ENCODE measurements around the gene S100A10. TPM values are rescaled to one million over a fixed set of nuclear protein-coding genes. Genes with fewer than 3 reads are reported as not detected.

S100A10 gene
- polyA plus RNA-seq, 1 donor from 2014 or later: 24.5 TPM

DNA sequence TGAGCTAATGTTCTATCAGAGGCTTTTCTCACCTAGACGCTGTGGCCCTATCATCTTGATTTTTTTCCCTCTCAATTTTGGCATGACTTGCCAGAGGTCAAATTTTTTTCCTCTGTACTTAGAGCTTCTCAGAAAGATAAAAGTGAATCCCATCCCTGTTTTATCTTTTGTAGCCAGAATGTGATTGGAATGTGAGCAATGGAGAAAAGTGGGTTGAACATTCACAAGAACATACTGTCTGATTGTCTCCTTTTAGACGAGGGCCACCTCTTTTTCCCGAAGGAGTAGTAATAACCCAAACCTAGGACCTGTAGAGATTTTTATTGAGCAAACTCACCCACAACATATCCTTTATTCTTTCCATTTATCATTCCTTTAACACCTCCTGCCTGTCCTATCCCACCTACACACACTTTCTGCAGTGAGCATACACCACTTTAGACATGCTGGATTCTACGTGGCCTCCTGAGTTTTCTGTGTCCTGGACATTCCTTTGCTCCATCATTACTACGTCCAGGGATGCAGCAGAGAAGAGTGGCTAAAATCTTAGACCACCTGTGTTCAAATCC, 15.9 kb downstream of the S100A10 start:
- Histone ChIP-seq H3F3A (ENCODE audit: insufficient read depth, low read length, poor library complexity, severe bottlenecking) (no peaks in the 10 kb centered on the region), H3K79me2 (replicated peaks; ENCODE audit: insufficient read depth, low read length) (no peaks in the 10 kb centered on the region), H3K36me3 (ENCODE audit: insufficient read depth, low read length) (no peaks in the 10 kb centered on the region), H3K4me2 (ENCODE audit: low read length) (no peak overlapping the region), H3K9me2 (ENCODE audit: insufficient read depth, low read length) (no peaks in the 10 kb centered on the region), H3K9me3 (ENCODE audit: low read length) (no peaks in the 10 kb centered on the region), H3K27ac (ENCODE audit: low read length) (no peak overlapping the region), H3K4me3 (ENCODE audit: low read length) (no peak overlapping the region), H3K27me3 (ENCODE audit: insufficient read depth, low read depth, low read length) (no peaks in the 10 kb centered on the region), H3K9ac (ENCODE audit: low read length) (no peak overlapping the region), H2AFZ (ENCODE audit: low read depth, low read length) (no peak overlapping the region), H4K20me1 (ENCODE audit: insufficient read depth) (no peaks in the 10 kb centered on the region)
- TF ChIP-seq POLR2AphosphoS5 (IDR thresholded peaks at IDR 0.05) (no peak), RAD21 (conservative IDR thresholded peaks at IDR 0.05) (no peak), CTCF (IDR thresholded peaks at IDR 0.05; ENCODE audit: poor library complexity, severe bottlenecking) (no peak), TAF1 (IDR thresholded peaks at IDR 0.05; ENCODE audit: low read depth) (no peak)

- Histone ChIP-seq H3K9me3 (ENCODE audit: low read length) (no peaks in the 10 kb centered on the region), H3K4me3 (ENCODE audit: low read length) (no peak overlapping the region), H3K4me2 (ENCODE audit: low read length) (no peak overlapping the region), H3K36me3 (ENCODE audit: insufficient read depth, low read length) (no peaks in the 10 kb centered on the region), H3F3A (ENCODE audit: insufficient read depth, low read length, poor library complexity, severe bottlenecking) (no peaks in the 10 kb centered on the region), H3K27me3 (ENCODE audit: insufficient read depth, low read depth, low read length) (no peaks in the 10 kb centered on the region), H3K9me2 (ENCODE audit: insufficient read depth, low read length) (no peaks in the 10 kb centered on the region), H3K9ac (ENCODE audit: low read length) (no peak overlapping the region), H4K20me1 (ENCODE audit: insufficient read depth) (no peaks in the 10 kb centered on the region), H3K27ac (ENCODE audit: low read length) (no peak overlapping the region), H3K79me2 (replicated peaks; ENCODE audit: insufficient read depth, low read length) (no peaks in the 10 kb centered on the region), H2AFZ (ENCODE audit: low read depth, low read length) (no peak overlapping the region)
- TF ChIP-seq MXI1 (conservative IDR thresholded peaks at IDR 0.05; ENCODE audit: poor library complexity, severe bottlenecking): no peak
- TF ChIP-seq EZH2 (IDR thresholded peaks at IDR 0.05; ENCODE audit: borderline replicate concordance, insufficient read depth, low read length, poor library complexity, severe bottlenecking): no peak
- no peak for TF ChIP-seq POLR2AphosphoS5 (IDR thresholded peaks at IDR 0.05)
- no peak for TF ChIP-seq SMC3 (conservative IDR thresholded peaks at IDR 0.05; ENCODE audit: poor library complexity)
- no peak for TF ChIP-seq CTCF (IDR thresholded peaks at IDR 0.05; ENCODE audit: poor library complexity, severe bottlenecking)
- no peak for TF ChIP-seq TAF1 (IDR thresholded peaks at IDR 0.05; ENCODE audit: low read depth)
- no peak for TF ChIP-seq RAD21 (conservative IDR thresholded peaks at IDR 0.05)
- TF ChIP-seq EP300 (conservative IDR thresholded peaks at IDR 0.05; ENCODE audit: poor library complexity, severe bottlenecking): no peak
- no peak for TF ChIP-seq REST (IDR thresholded peaks at IDR 0.05; ENCODE audit: borderline replicate concordance)
Measured at GRCh38 chr1:151976858-151977257, 16.8 kb downstream of the S100A10 start.
